ENCODE data around the gene OGG1.

The OGG1 gene

GRCh38 chr3:9703240-9703639 lies 46.5 kb upstream of the OGG1 start:
- H3K36me3 ChIP-seq (ENCODE audit: control insufficient read depth in 1 of 2, insufficient read depth in 2 of 2, low read depth in 1 of 2, low read length in 2 of 2): peaks cover 23 to 37% of the 10 kb centered on the region in 2 experiments
- no peak overlapping the region for H2BK15ac ChIP-seq (ENCODE audit: low read depth, poor library complexity, severe bottlenecking)
- H3K4me2 ChIP-seq (ENCODE audit: low read length, poor library complexity, severe bottlenecking): no peak overlapping the region
- H3K14ac ChIP-seq (ENCODE audit: low read length in 2 of 2): no peak overlapping the region
- no peak overlapping the region for H3K4ac ChIP-seq (ENCODE audit: low read depth in 1 of 2, low read length in 2 of 2)
- no peak overlapping the region for H2BK5ac ChIP-seq (ENCODE audit: low read depth, low read length, poor library complexity, severe bottlenecking)
- peaks cover 35 to 36% of the 10 kb centered on the region in 2 experiments for H3K27me3 ChIP-seq (ENCODE audit: control insufficient read depth in 1 of 2, insufficient read depth in 1 of 2, low read length in 2 of 2)
- H2AK5ac ChIP-seq (ENCODE audit: low read length, severe bottlenecking): no peak overlapping the region
- peaks cover 17% of the 10 kb centered on the region for H3K4me1 ChIP-seq (ENCODE audit: control insufficient read depth, insufficient read depth, low read depth, low read length)
- no peak overlapping the region for H4K91ac ChIP-seq (ENCODE audit: low read length)
- no peak for DNase-seq
- no peaks in the 10 kb centered on the region for H3K9me3 ChIP-seq (ENCODE audit: control insufficient read depth, low read length)
- no peak overlapping the region for H3K4me3 ChIP-seq (ENCODE audit: insufficient read depth in 1 of 2, low read depth in 1 of 2, low read length in 2 of 2)
- no peak overlapping the region for H3K18ac ChIP-seq (ENCODE audit: low read depth in 1 of 2, low read length in 2 of 2)
- no peak overlapping the region for H4K8ac ChIP-seq (ENCODE audit: low read length)
- WGBS: 95% methylated on average over 4 of the region's 4 CpGs
- no peaks in the 10 kb centered on the region for H3K79me1 ChIP-seq (replicated peaks; ENCODE audit: low read length, poor library complexity, severe bottlenecking)
- H2BK12ac ChIP-seq (ENCODE audit: low read length in 2 of 2): no peak overlapping the region
- H3K9ac ChIP-seq (ENCODE audit: low read length): no peak overlapping the region
- H3K23ac ChIP-seq (ENCODE audit: low read length in 2 of 2): no peak overlapping the region
- H3K27ac ChIP-seq (ENCODE audit: low read length, poor library complexity, severe bottlenecking): no peak overlapping the region
- no peak overlapping the region for H2BK120ac ChIP-seq (ENCODE audit: low read depth, low read length)
- H2AFZ ChIP-seq (ENCODE audit: low read depth, low read length): no peak overlapping the region

- no peak within 1 kb of the TSS for H2AK5ac ChIP-seq (ENCODE audit: low read length, severe bottlenecking)
- no peak within 1 kb of the TSS for H2BK15ac ChIP-seq (ENCODE audit: low read depth, poor library complexity, severe bottlenecking)
- H3K9ac ChIP-seq (ENCODE audit: low read length): no peak within 1 kb of the TSS
- H2AFZ ChIP-seq (ENCODE audit: low read depth, low read length): no peak within 1 kb of the TSS
- peak within 1 kb of the TSS; percentile 33 to 66 for H3K4me3 ChIP-seq (ENCODE audit: insufficient read depth in 1 of 2, low read depth in 1 of 2, low read length in 2 of 2)
- H4K8ac ChIP-seq (ENCODE audit: low read length): no peak within 1 kb of the TSS
- H4K91ac ChIP-seq (ENCODE audit: low read length): no peak within 1 kb of the TSS
- DNase-seq: no peak
- no peak within 1 kb of the TSS for H3K14ac ChIP-seq (ENCODE audit: low read length in 2 of 2)
- H3K4ac ChIP-seq (ENCODE audit: low read depth in 1 of 2, low read length in 2 of 2): no peak within 1 kb of the TSS
- H2BK12ac ChIP-seq (ENCODE audit: low read length in 2 of 2): no peak within 1 kb of the TSS
- H2BK5ac ChIP-seq (ENCODE audit: low read depth, low read length, poor library complexity, severe bottlenecking): no peak within 1 kb of the TSS
- H2BK120ac ChIP-seq (ENCODE audit: low read depth, low read length): no peak within 1 kb of the TSS
- no peak within 1 kb of the TSS for H3K23ac ChIP-seq (ENCODE audit: low read length in 2 of 2)
- peaks cover 17% of the 10 kb centered on the region for H3K4me1 ChIP-seq (ENCODE audit: control insufficient read depth, insufficient read depth, low read depth, low read length)
- H3K27ac ChIP-seq (ENCODE audit: low read length, poor library complexity, severe bottlenecking): no peak within 1 kb of the TSS
- no peak within 1 kb of the TSS for H3K18ac ChIP-seq (ENCODE audit: low read depth in 1 of 2, low read length in 2 of 2)
- H3K79me1 ChIP-seq (replicated peaks; ENCODE audit: low read length, poor library complexity, severe bottlenecking): no peaks in the 10 kb centered on the region
- H3K9me3 ChIP-seq (ENCODE audit: control insufficient read depth, low read length): no peaks in the 10 kb centered on the region
- 7% methylated on average over 42 of the region's 56 CpGs for WGBS
- H3K27me3 ChIP-seq (ENCODE audit: control insufficient read depth in 1 of 2, insufficient read depth in 1 of 2, low read length in 2 of 2): peaks cover 35 to 36% of the 10 kb centered on the region in 2 experiments
- peak within 1 kb of the TSS; percentile 60 for H3K4me2 ChIP-seq (ENCODE audit: low read length, poor library complexity, severe bottlenecking)
- H3K36me3 ChIP-seq (ENCODE audit: control insufficient read depth in 1 of 2, insufficient read depth in 2 of 2, low read depth in 1 of 2, low read length in 2 of 2): peaks cover 18 to 33% of the 10 kb centered on the region in 2 experiments
These were observed 45.9 kb upstream of the OGG1 start, which contains the start of gene CPNE9 for GRCh38 chr3:9703736-9704346. CPNE9 (plus strand) TSS chr3:9703833; CDS start chr3:9703997, 164 bp downstream.

GRCh38 chr3:9704347-9705322 lies 45.1 kb upstream of the OGG1 start:
- WGBS: 2% methylated on average over 53 of the region's 62 CpGs
- Histone ChIP-seq H2AK5ac (ENCODE audit: low read length, severe bottlenecking) (no peak overlapping the region), H3K4me1 (ENCODE audit: control insufficient read depth, insufficient read depth, low read depth, low read length) (peaks cover 17% of the 10 kb centered on the region)

GRCh38 chr3:9710174-9710739 lies 39.5 kb upstream of the OGG1 start:
- Histone ChIP-seq H4K91ac (ENCODE audit: low read length) (no peak overlapping the region), H2BK12ac (ENCODE audit: low read length in 2 of 2) (no peak overlapping the region), H2BK15ac (ENCODE audit: low read depth, poor library complexity, severe bottlenecking) (no peak overlapping the region), H3K4me3 (ENCODE audit: insufficient read depth in 1 of 2, low read depth in 1 of 2, low read length in 2 of 2) (no peak overlapping the region), H2AK5ac (ENCODE audit: low read length, severe bottlenecking) (no peak overlapping the region), H3K27ac (ENCODE audit: low read length, poor library complexity, severe bottlenecking) (no peak overlapping the region), H3K14ac (ENCODE audit: low read length in 2 of 2) (no peak overlapping the region), H2BK120ac (ENCODE audit: low read depth, low read length) (no peak overlapping the region), H3K9me3 (ENCODE audit: control insufficient read depth, low read length) (no peaks in the 10 kb centered on the region), H3K18ac (ENCODE audit: low read depth in 1 of 2, low read length in 2 of 2) (no peak overlapping the region), H3K9ac (ENCODE audit: low read length) (no peak overlapping the region), H4K8ac (ENCODE audit: low read length) (no peak overlapping the region), H3K79me1 (replicated peaks; ENCODE audit: low read length, poor library complexity, severe bottlenecking) (no peaks in the 10 kb centered on the region), H2BK5ac (ENCODE audit: low read depth, low read length, poor library complexity, severe bottlenecking) (no peak overlapping the region), H3K23ac (ENCODE audit: low read length in 2 of 2) (no peak overlapping the region), H3K4ac (ENCODE audit: low read depth in 1 of 2, low read length in 2 of 2) (no peak overlapping the region), H3K4me1 (ENCODE audit: control insufficient read depth, insufficient read depth, low read depth, low read length) (no peaks in the 10 kb centered on the region), H3K27me3 (ENCODE audit: control insufficient read depth in 1 of 2, insufficient read depth in 1 of 2, low read length in 2 of 2) (peaks cover 34 to 39% of the 10 kb centered on the region in 2 experiments), H3K4me2 (ENCODE audit: low read length, poor library complexity, severe bottlenecking) (no peak overlapping the region), H3K36me3 (ENCODE audit: control insufficient read depth in 1 of 2, insufficient read depth in 2 of 2, low read depth in 1 of 2, low read length in 2 of 2) (no peaks in the 10 kb centered on the region), H2AFZ (ENCODE audit: low read depth, low read length) (no peak overlapping the region)
- no peak for DNase-seq
- WGBS: 88% methylated on average over 3 of the region's 3 CpGs

More at GRCh38 chr3:9704347-9705322, 45.1 kb upstream of the OGG1 start:
- no peak overlapping the region for H2BK12ac ChIP-seq (ENCODE audit: low read length in 2 of 2)
- H3K18ac ChIP-seq (ENCODE audit: low read depth in 1 of 2, low read length in 2 of 2): no peak overlapping the region
- H3K79me1 ChIP-seq (replicated peaks; ENCODE audit: low read length, poor library complexity, severe bottlenecking): no peaks in the 10 kb centered on the region
- peak overlapping the region in 1 of 2 experiments; percentile 66 for H3K4me3 ChIP-seq (ENCODE audit: insufficient read depth in 1 of 2, low read depth in 1 of 2, low read length in 2 of 2)
- DNase-seq: peak; percentile 44
- H3K36me3 ChIP-seq (ENCODE audit: control insufficient read depth in 1 of 2, insufficient read depth in 2 of 2, low read depth in 1 of 2, low read length in 2 of 2): peaks cover 18 to 26% of the 10 kb centered on the region in 2 experiments
- no peak overlapping the region for H2BK15ac ChIP-seq (ENCODE audit: low read depth, poor library complexity, severe bottlenecking)
- no peak overlapping the region for H3K9ac ChIP-seq (ENCODE audit: low read length)
- no peak overlapping the region for H3K4ac ChIP-seq (ENCODE audit: low read depth in 1 of 2, low read length in 2 of 2)
- H4K91ac ChIP-seq (ENCODE audit: low read length): no peak overlapping the region
- H3K27ac ChIP-seq (ENCODE audit: low read length, poor library complexity, severe bottlenecking): no peak overlapping the region
- no peak overlapping the region for H3K23ac ChIP-seq (ENCODE audit: low read length in 2 of 2)
- H3K27me3 ChIP-seq (ENCODE audit: control insufficient read depth in 1 of 2, insufficient read depth in 1 of 2, low read length in 2 of 2): peaks cover 35 to 36% of the 10 kb centered on the region in 2 experiments
- no peaks in the 10 kb centered on the region for H3K9me3 ChIP-seq (ENCODE audit: control insufficient read depth, low read length)
- peak overlapping the region; percentile 60 for H3K4me2 ChIP-seq (ENCODE audit: low read length, poor library complexity, severe bottlenecking)
- no peak overlapping the region for H4K8ac ChIP-seq (ENCODE audit: low read length)
- no peak overlapping the region for H2AFZ ChIP-seq (ENCODE audit: low read depth, low read length)
- no peak overlapping the region for H3K14ac ChIP-seq (ENCODE audit: low read length in 2 of 2)
- no peak overlapping the region for H2BK5ac ChIP-seq (ENCODE audit: low read depth, low read length, poor library complexity, severe bottlenecking)
- H2BK120ac ChIP-seq (ENCODE audit: low read depth, low read length): no peak overlapping the region
